Measurements from ENCODE around the gene SYTL3.
"Not testable (repeated sequence)": the region's sequence is repeated elsewhere in the genome, so short reads cannot be mapped to it uniquely, and the experiment has no call there.

The SYTL3 gene

GRCh38 chr6:158642097-158642601 lies 7.7 kb upstream of the SYTL3 start:
- no peak for DNase-seq

DNA sequence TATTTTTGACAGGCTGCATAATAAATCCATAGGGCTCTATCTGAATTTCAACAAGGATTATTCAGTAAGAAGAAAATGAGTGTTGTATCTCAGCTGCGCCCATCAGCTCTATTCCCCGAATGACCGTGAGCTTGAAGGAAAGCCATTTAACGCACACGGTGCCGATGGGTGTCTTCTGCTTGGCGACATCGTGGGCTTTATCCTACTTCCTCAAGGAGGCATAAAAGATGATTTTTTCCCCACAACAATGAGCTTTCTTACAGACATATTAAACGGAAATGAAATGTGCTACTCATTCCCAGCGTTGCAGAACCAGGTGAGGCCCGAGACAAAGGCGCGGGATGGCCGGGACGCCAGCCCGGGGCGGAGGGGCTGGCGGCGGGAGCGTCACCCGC lies 6.0 kb upstream of the SYTL3 start:
- no peak for DNase-seq

DNA sequence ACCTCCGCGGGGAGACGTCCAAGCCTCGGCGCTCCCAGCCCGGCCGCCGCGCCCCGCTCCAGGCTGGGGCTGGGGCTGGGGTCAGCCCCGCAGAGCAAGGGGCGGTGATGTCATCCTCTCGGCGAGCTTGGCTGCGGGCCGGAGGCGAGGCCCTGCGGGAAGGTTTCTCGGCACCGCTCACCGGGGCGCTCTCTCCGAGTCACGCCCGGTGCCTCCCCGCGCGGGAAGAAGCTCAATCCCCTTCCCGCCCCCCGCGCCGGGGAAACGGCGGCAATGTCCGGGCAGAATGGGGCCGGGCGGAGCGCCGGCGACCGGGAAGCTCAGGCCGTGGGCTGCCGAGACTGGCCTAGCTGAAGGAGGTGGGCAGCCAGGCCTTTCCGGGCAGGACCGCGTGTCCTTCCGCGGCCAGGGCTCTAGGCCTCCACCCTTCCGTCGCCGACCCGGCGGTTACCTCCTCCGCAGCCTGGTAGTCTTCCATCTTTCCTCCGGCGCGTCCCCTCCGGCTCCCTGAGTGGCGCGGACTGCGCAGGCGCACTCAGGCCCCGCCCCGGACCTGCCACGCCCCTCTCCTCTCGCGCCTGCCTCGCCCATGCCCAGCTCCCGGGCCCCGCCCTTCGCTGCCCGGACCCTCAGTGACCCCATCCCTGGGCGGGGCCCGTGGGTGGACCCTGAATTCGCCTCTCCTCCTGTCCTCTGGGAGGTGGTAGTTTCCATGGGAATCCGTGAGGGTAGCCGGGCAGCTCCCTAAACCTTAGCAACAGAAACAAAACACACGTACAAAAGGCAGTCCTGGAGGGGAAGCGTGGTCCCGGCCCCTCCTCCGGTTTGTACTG lies 5.4 kb upstream of the SYTL3 start, which contains the start of gene DYNLT1:
Gene DYNLT1 (minus strand): TSS at position 513 of the 833 bp plus-strand sequence. CDS start 35 bp downstream, at position 478.
- DNase-seq = peak; percentile 79

DNA sequence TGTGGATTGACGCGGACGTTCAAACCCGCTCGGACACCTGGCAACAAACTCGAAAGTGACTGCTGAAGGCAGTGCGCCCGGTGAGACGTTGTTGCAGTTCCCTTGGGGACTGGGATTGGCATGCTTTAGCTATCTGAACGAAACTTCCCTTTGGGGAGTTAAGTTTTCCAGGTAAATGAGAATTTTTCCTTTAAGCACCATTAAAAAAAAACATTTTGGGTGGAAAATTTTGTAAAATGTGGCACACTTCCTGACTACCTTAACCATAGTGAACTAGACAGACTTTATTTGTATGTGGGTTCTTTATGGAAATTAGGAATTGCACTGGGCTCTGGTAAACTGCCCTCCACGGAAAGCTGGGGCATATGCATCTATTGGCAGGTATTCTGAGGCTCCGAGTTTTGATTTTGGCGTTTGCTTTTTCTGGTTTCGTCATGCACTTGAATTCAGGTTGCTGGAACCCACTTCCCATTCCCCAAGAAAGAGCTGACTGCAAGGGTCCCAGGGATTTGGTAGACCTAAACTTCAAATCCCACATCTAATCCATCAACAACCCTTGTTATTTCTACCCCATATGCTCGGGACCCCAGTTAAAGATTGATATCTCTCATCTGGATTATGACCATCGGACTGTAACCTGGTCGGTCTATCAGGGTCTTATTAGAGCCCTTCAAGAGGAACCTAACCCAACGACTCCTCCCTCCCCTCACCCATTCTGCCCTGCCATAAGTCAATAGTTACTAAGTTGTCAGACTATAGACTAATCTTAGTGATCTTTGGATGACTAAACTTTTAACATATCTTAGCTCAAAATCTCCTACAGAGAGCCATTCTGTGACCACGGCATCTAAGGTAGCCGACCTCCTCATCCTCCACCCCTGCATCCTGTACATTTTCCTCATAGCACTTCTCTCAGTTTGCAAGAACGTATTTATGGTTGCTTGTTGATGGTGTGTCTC lies 4.5 kb upstream of the SYTL3 start:
- DNase-seq = no peak

- DNase-seq = no peak
Measured at GRCh38 chr6:158646023-158646910, 3.6 kb upstream of the SYTL3 start.

- no peak for DNase-seq
Measured at GRCh38 chr6:158647501-158647900, 2.4 kb upstream of the SYTL3 start.

GRCh38 chr6:158648682-158649131 lies 1.1 kb upstream of the SYTL3 start:
- DNase-seq = no peak

- DNase-seq = not testable (repeated sequence)
Measured at GRCh38 chr6:158651981-158652737, 2.3 kb downstream of the SYTL3 start.

GRCh38 chr6:158653577-158654354 lies 3.9 kb downstream of the SYTL3 start:
- no peak for DNase-seq

DNA sequence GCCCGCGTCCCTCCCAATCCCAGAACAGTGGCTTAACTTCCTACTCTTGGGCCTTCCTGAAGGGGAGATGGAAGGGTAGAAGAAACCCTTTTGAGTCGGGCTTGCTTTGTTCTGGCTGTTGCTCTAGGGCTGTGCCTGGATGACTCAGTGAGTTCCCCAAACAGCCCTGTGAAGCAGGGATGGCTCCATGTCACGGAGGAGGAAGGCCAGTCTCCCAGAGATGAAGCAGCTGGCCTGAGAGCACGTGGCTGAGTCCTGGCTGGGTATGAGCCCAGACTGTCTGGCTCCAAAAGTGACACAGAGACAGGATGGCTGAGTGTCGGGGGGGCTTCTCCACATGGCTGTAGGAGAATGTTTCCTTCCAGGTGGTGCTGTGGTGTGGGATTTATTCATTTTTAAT lies 4.6 kb downstream of the SYTL3 start:
- DNase-seq = peak; percentile 56

DNA sequence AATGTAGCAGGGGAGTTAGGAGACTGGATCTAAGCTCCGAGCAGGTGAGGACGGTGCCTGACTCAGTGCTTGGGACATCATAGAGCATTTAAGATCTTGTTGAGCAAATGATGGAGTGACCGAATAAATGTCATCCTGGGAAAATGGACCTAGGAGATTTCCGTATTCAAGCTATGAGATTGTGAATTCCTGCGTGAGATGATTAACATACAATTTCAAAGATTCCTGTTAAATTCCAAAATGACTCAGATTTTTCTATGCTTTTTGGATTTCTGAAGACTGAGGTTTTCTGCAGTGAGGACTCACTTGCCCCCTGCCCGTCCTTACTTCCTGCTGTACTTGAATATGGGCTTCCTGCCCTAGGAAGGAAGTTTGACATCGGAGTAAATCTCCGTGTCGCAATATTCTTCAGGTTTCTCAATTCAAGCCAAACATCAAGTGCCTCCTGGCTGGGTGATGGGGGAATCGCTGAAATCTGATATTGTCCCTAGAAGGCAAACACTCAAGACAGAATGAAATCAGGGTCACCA lies 5.2 kb downstream of the SYTL3 start:
- DNase-seq = peak; percentile 87

DNA sequence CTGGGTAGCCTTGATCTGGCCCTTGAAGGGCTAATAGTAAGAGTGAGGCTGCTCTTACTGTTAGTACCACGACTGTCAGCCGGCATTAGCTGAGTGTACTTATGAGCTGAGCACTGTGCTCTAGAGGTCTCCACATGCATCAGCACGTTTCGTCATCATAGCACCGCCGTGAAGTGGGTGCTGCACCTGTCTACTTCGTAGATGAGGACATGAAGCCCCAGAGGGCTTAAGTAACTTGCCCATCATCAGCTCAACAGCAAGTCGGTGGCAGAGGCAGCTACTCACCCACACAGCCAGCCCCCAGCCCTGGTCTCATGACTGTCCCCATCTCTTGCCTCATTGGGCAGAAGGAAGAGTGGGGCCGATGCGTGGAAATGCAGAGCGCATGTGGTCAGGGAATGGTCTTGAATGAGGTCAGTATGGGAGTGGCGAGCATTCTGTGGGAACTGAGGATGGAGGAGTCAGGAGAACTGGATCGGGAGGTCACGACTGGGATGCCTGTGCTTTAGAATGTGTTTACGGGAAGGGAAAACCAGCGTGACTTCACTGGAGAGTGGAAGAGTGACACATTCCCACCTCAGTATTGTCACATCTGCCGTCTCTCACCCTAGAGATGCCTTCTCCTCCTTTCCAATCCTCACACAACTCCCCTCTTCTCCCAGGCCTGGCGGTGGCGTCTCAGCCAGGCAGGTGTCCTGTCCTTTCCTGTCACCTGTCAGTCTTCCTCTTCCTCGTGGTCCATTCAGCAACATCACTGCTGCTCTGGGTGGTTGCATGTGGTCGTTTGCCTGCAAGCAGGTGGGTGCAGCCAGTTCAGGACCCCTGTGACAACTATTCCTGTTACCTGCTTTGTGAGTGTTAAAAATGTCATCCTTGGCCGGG lies 6.0 kb downstream of the SYTL3 start:
- peak; percentile 88 for DNase-seq

GRCh38 chr6:158656986-158657385 lies 7.1 kb downstream of the SYTL3 start:
- DNase-seq = peak; percentile 64

GRCh38 chr6:158660333-158660754 lies 10.5 kb downstream of the SYTL3 start:
- DNase-seq = no peak

- DNase-seq = no peak
Measured at GRCh38 chr6:158661156-158661685, 11.4 kb downstream of the SYTL3 start.

GRCh38 chr6:158662607-158662953 lies 12.7 kb downstream of the SYTL3 start:
- no peak for DNase-seq

GRCh38 chr6:158662954-158663624 lies 13.2 kb downstream of the SYTL3 start:
- peak; percentile 17 for DNase-seq

- DNase-seq = no peak
Measured at GRCh38 chr6:158663625-158664165, 13.8 kb downstream of the SYTL3 start.

Data from NCI-H524 treated with DMSO at 0.1 percent for 48 hours (cell line).